ENCODE measurements around the gene LEKR1.

DNA sequence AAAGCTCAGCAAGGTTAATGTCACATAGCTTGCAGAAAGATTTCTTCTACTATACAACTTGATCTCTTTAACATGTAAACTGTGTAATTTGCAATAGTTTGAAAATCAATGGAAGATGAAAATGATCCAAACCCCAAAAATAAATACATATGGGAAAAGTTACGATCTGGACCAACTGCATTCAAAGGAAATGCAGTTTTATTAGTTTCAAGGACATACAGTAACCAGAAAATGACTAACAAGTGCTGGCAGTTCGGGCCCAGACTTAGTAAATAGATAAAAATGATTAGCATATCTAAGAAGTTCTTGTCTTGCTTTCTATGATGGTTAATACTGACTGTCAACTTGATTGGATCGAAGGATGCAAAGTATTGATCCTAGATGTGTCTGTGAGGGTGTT is 37.3 kb upstream of the LEKR1 start:
- no peak for TF ChIP-seq POLR2A (IDR thresholded peaks at IDR 0.05)
- TF ChIP-seq, protein P1, sequence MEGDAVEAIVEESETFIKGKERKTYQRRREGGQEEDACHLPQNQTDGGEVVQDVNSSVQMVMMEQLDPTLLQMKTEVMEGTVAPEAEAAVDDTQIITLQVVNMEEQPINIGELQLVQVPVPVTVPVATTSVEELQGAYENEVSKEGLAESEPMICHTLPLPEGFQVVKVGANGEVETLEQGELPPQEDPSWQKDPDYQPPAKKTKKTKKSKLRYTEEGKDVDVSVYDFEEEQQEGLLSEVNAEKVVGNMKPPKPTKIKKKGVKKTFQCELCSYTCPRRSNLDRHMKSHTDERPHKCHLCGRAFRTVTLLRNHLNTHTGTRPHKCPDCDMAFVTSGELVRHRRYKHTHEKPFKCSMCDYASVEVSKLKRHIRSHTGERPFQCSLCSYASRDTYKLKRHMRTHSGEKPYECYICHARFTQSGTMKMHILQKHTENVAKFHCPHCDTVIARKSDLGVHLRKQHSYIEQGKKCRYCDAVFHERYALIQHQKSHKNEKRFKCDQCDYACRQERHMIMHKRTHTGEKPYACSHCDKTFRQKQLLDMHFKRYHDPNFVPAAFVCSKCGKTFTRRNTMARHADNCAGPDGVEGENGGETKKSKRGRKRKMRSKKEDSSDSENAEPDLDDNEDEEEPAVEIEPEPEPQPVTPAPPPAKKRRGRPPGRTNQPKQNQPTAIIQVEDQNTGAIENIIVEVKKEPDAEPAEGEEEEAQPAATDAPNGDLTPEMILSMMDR (IDR thresholded peaks at IDR 0.05): no peak
